VCaP (cell line): Measurements from ENCODE around the gene SCYGR2.

Experiments
- H3K27ac ChIP-seq: fragments of 450-650 bp; 2 replicates; pipeline ENCODE4 v1.5.1; 2017
- CTCF ChIP-seq: fragments of 450-650 bp; conservative IDR thresholded peaks from 2 replicates; pipeline ENCODE4 v1.5.1; 2017; ENCODE audit warnings: mild to moderate bottlenecking, moderate library complexity

SCYGR2 gene

GRCh38 chr2:227576812-227577211 is 21.9 kb upstream of the SCYGR2 start:
- no peak for TF ChIP-seq CTCF
- H3K27ac ChIP-seq, result peak overlapping the region; percentile 61

GRCh38 chr2:227577555-227577954 is 21.1 kb upstream of the SCYGR2 start:
- TF ChIP-seq CTCF, result no peak

GRCh38 chr2:227578642-227579041 is 20.1 kb upstream of the SCYGR2 start:
- TF ChIP-seq CTCF, result no peak
- peak overlapping the region; percentile 61 for H3K27ac ChIP-seq

More at GRCh38 chr2:227577555-227577954, 21.1 kb upstream of the SCYGR2 start:
- H3K27ac ChIP-seq, result peak overlapping the region; percentile 61

- no peak for TF ChIP-seq CTCF
- no peak overlapping the region for H3K27ac ChIP-seq
These were observed 18.9 kb upstream of the SCYGR2 start for GRCh38 chr2:227579791-227580190.

GRCh38 chr2:227582369-227582768 is 16.3 kb upstream of the SCYGR2 start:
- no peak overlapping the region for H3K27ac ChIP-seq
- no peak for TF ChIP-seq CTCF

- H3K27ac ChIP-seq, result no peak overlapping the region
- no peak for TF ChIP-seq CTCF
These were observed 5.9 kb upstream of the SCYGR2 start for GRCh38 chr2:227592694-227593387.

GRCh38 chr2:227595797-227596196 is 2.9 kb upstream of the SCYGR2 start:
- no peak overlapping the region for H3K27ac ChIP-seq
- TF ChIP-seq CTCF, result no peak
